GM20000 (cell line): ENCODE results near the gene KRT6C.

Experiments
- DNase-seq: peaks from one replicate; pipeline ENCODE4 v3.0.0; 2012; ENCODE audit warnings: low spot score
- CTCF ChIP-seq: IDR thresholded peaks from 2 replicates; pipeline ENCODE4 v1.5.1; 2012; ENCODE audit warnings: mild to moderate bottlenecking, control low read depth; ENCODE audit errors: extremely low read depth, missing control alignments

KRT6C gene

GRCh38 chr12:52518574-52519386 is 45.2 kb upstream of the KRT6C start:
- no peak for DNase-seq
- TF ChIP-seq CTCF = no peak

GRCh38 chr12:52517888-52518287 is 44.3 kb upstream of the KRT6C start:
- no peak for DNase-seq
- no peak for TF ChIP-seq CTCF

- DNase-seq = no peak
- no peak for TF ChIP-seq CTCF
Measured at GRCh38 chr12:52517005-52517835, 43.6 kb upstream of the KRT6C start.

GRCh38 chr12:52515927-52516831 is 42.6 kb upstream of the KRT6C start:
- DNase-seq = no peak
- no peak for TF ChIP-seq CTCF

GRCh38 chr12:52515319-52515646 is 41.7 kb upstream of the KRT6C start:
- no peak for DNase-seq
- TF ChIP-seq CTCF = no peak

GRCh38 chr12:52514471-52515318 is 41.1 kb upstream of the KRT6C start:
- no peak for DNase-seq
- TF ChIP-seq CTCF = no peak
